HL-60 (cell line): Measurements from ENCODE around the gene TRAIP.

Source experiments
- CTCF ChIP-seq: IDR thresholded peaks from one replicate; pipeline ENCODE4 v1.5.1; 2011; ENCODE audit warnings: low read length, control low read depth, inconsistent platforms; ENCODE audit not compliant: insufficient read depth
- GABPA ChIP-seq: IDR thresholded peaks from 2 replicates; pipeline ENCODE4 v1.6.1; 2012; ENCODE audit warnings: low read depth
- REST ChIP-seq: IDR thresholded peaks from 2 replicates; pipeline ENCODE4 v1.6.1; 2012; ENCODE audit warnings: low read depth; ENCODE audit not compliant: insufficient replicate concordance

GRCh38 chr3:49785565-49786356, 70.6 kb downstream of the TRAIP start:
- TF ChIP-seq CTCF = no peak
- peak; percentile 81 for TF ChIP-seq REST
- TF ChIP-seq GABPA = no peak
